Activated CD4-positive, alpha-beta T cell treated with anti-CD3 and anti-CD28 coated beads, Interleukin-2, amount 50 U/mL, for 24 hours (primary cell): ENCODE data around the gene TBC1D22A.

Source experiments
- DNase-seq, 2 donors: peaks; one replicate each; pipeline ENCODE4 v3.0.0-alpha.2; 2020; ENCODE audit warnings: low read depth in 1 of 2, low spot score in 1 of 2

TBC1D22A gene

DNA sequence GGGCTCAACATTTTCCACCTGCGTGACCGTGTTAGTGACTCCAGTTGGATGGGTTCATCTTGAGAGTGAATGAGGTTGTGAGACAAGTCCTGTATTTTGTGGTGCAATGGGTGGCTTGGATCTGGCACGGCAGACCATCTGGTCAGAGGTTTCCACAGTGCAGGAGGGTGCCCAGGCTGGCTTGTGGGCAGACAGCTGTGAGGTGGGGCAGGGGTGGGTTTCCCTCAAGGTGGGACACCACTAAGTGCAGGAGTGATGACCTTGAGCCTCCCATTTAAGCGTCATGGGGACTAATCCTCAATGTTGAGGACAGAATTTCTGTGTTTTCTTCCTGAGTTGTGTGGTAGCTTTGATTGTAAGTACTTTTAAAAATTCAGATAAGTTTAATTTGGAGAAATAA, 220.6 kb downstream of the TBC1D22A start:
- no peak for DNase-seq

- no peak for DNase-seq
Measured at GRCh38 chr22:46984751-46985506, 222.5 kb downstream of the TBC1D22A start.

DNA sequence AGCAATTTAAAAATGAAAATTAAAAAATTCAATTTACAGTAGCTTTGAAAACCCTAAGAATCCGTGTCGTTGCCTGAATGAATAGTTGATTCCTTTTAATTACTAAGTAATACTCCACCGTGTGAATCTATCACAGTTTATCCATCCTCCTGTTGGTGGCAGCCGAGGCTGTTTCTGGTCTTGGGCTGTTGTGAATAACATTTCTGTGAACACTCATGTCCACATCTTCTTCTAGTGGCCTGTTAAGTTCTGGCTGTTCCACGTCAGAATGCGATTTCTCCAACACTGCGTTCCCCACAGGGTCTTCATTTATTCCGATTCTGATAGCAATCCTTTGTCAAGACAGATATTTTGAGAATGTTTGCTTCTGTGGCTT, 223.0 kb downstream of the TBC1D22A start:
- DNase-seq: no peak

GRCh38 chr22:46986788-46987187, 224.3 kb downstream of the TBC1D22A start:
- DNase-seq: no peak

- no peak for DNase-seq
Measured at GRCh38 chr22:46990937-46991550, 228.6 kb downstream of the TBC1D22A start.

DNA sequence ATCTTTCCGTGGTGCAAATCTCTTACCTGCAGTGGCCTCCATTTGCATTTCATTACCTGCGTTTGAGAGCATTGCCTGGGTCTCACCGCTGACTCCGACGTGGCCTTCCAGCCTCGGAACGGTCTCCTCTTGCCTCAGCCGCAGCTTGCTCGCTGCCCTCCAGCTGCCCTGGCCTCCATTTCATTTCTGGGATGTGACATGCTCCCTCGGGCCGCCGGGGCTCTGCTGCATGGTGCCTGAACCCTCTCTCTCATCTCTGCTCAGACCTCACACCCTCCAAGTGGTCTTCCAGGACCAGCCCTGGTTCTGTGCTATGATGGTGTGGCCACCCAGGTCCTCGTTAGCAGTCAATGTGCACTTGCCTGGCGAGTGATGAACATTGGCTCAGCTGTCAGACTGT, 229.2 kb downstream of the TBC1D22A start:
- no peak for DNase-seq

GRCh38 chr22:46992121-46992731, 229.8 kb downstream of the TBC1D22A start:
- DNase-seq: no peak

DNA sequence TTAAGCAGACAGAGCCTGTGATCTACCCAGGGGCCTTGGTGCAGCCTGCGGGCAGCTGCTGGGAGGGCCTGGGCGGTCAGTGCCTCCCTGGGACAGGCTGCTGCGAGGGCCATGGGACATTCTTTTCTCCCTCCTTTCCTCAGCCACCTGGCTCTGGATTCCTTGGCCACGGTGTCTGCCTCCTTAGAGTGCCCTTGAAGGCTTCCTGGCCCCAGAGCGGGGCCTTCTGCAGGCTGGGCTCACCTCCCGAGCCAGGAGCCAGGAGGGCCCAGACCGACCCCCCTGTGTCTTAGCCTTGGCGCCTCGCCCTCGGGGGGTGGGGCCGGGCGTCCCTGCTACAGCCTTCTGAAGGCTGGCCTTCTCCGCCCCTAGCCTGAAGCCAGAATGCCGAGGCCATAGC, 231.2 kb downstream of the TBC1D22A start:
- no peak for DNase-seq

DNA sequence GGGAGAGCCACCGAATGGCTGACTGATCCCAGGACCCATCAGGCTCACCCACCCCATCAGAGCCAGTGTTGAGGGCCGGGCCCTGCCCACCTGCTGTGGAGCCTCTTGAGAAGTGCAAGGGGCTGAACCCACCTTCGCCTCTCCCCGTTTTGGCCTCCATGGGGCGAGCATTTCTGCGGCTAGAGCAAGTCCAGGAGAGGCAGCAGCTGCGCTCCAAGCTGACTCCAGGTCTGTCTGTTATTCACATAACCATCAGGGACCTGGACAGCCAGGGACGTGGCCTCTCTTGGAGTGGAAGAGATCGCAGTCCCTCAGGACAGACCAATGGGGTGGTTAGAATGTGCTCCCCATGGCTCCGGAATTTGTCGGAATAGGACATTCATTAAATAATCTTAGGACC, 231.8 kb downstream of the TBC1D22A start:
- no peak for DNase-seq

DNA sequence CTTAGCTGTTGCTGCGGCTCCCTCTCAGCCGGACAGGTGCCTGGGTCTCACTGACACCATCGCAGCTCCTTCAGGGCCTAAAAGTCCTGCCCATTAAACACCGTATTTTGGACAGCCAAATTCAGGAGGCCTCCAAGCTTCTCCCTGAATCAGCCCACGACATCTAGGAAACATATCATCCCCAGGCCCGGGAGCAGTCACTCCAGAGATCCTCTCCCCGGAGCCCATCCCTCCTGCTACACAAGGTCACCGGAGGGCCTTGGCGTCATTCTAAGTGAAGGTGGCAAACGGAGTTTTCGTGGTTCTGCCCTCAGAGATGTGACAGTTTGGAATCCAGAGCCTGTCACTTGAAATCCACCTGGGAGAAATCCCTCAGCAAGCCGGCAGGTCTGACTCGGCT, 232.5 kb downstream of the TBC1D22A start:
- no peak for DNase-seq

GRCh38 chr22:46995501-46996360, 233.3 kb downstream of the TBC1D22A start:
- DNase-seq: no peak

- DNase-seq: no peak
Measured at GRCh38 chr22:46996595-46997310, 234.3 kb downstream of the TBC1D22A start.

GRCh38 chr22:46997311-46997970, 235.0 kb downstream of the TBC1D22A start:
- no peak for DNase-seq

DNA sequence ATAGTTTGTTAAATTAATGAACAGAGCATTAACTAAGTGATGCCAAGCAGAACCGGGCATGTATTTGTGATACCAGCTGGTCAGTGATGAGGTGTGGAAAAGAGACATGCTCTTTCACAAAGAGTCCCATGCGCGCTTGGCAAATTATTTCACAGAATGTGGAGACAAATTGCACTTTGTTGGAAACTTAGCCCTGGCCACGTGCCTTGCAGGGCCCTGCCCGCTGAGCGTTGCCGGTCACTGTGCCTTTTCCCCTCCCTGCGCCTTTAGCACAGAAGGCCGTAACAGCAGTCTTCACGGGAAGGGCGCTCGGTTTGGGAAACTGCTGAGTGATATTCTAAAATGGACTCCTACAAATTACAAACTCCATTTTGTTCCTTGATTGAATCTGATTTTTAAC, 235.9 kb downstream of the TBC1D22A start:
- DNase-seq: no peak

GRCh38 chr22:47000256-47000655, 237.8 kb downstream of the TBC1D22A start:
- no peak for DNase-seq

- DNase-seq: no peak
Measured at GRCh38 chr22:47000888-47001287, 238.4 kb downstream of the TBC1D22A start.

GRCh38 chr22:47001288-47001687, 238.8 kb downstream of the TBC1D22A start:
- DNase-seq: no peak

DNA sequence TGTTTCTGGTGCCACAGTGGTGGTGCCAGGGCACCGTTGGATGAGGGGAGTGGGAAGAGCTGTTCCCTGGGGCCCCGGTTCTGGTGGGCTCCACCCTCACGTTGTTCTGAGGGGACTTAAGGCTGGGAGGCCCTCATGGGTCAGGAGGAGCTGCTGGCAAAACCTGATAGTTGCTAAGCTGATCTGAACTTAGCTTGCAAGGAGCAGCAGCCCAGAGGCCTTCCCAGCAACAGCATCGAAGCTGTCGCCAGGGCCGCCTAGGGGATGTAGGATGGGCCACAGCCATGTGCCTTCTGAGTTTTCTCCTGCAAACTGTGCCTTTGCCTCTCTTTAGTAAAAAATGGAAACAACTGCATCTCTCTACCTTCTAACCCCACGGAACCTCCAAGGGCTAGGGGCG, 240.2 kb downstream of the TBC1D22A start:
- no peak for DNase-seq

GRCh38 chr22:47005506-47006408, 243.3 kb downstream of the TBC1D22A start:
- DNase-seq: no peak
